ENCODE measurements around the gene HOXC10. TPM values are rescaled to one million over a fixed set of nuclear protein-coding genes. Genes with fewer than 3 reads are reported as not detected.

Gene HOXC10
- total RNA-seq, 2 donors from 2014 or later, result not detected

DNA sequence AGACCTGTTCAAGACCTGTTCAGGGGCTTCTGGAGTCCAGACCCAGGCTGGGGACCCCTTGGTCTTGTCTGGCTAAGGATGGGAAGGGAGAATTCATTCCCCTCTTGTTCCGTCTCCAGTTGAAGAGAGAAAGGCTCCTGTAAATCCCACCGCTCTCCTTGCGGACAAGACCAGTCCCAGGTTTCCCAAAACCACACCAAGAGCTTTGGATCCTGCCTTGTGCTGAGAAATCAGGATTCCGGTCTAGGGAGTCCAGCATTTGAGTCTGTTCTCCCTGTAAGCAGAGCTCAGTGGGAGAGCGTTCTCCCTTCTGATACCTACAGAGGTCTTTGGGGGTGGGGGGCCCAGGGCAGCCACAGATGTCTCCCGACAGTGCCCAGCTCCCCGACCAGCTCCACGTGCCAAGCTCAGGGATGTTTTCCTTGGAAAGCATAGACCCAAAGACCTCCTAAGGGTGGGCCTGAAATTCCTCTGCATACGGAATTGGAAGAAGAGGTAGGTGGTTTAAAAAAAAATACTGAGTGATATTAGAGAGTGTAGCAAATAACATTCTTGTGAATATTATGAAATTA lies 44.4 kb upstream of the HOXC10 start:
- peaks cover 98% of the 10 kb centered on the region for H3K27me3 Mint-ChIP-seq (ENCODE audit: insufficient read depth)
- H3K4me3 ChIP-seq (ENCODE audit: low read length), result no peak overlapping the region
- no peak overlapping the region for H3K4me3 Mint-ChIP-seq
- H3K27ac ChIP-seq (ENCODE audit: low read depth, low read length), result no peak overlapping the region
- DNase-seq, result peak; percentile 40
- peaks cover 13% of the 10 kb centered on the region for H3K9me3 Mint-ChIP-seq
- H3K27ac Mint-ChIP-seq, result no peak overlapping the region
- H3K4me1 Mint-ChIP-seq, result peaks cover 3% of the 10 kb centered on the region
- H3K27me3 ChIP-seq (ENCODE audit: control insufficient read depth, insufficient read depth, low read length, poor library complexity, severe bottlenecking), result peaks cover 100% of the 10 kb centered on the region
- H3K4me1 ChIP-seq (ENCODE audit: control insufficient read depth, insufficient read depth, low read length), result no peaks in the 10 kb centered on the region
- 33 to 35% methylated on average over 5 to 9 of the region's 9 CpGs for WGBS, 2 experiments (ENCODE audit: insufficient coverage in 1 of 2, insufficient read length in 1 of 2)
- H3K9me3 ChIP-seq (ENCODE audit: control insufficient read depth, low read length), result peaks cover 9% of the 10 kb centered on the region
- TF ChIP-seq, protein P1, sequence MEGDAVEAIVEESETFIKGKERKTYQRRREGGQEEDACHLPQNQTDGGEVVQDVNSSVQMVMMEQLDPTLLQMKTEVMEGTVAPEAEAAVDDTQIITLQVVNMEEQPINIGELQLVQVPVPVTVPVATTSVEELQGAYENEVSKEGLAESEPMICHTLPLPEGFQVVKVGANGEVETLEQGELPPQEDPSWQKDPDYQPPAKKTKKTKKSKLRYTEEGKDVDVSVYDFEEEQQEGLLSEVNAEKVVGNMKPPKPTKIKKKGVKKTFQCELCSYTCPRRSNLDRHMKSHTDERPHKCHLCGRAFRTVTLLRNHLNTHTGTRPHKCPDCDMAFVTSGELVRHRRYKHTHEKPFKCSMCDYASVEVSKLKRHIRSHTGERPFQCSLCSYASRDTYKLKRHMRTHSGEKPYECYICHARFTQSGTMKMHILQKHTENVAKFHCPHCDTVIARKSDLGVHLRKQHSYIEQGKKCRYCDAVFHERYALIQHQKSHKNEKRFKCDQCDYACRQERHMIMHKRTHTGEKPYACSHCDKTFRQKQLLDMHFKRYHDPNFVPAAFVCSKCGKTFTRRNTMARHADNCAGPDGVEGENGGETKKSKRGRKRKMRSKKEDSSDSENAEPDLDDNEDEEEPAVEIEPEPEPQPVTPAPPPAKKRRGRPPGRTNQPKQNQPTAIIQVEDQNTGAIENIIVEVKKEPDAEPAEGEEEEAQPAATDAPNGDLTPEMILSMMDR (conservative IDR thresholded peaks at IDR 0.05), result no peak
- no peaks in the 10 kb centered on the region for H3K36me3 ChIP-seq (ENCODE audit: control insufficient read depth, insufficient read depth, low read length)
- no peaks in the 10 kb centered on the region for H3K36me3 Mint-ChIP-seq (ENCODE audit: low read depth)
- no peak overlapping the region for H3K9ac ChIP-seq (ENCODE audit: extremely low read depth, low read length, poor library complexity, severe bottlenecking)

DNA sequence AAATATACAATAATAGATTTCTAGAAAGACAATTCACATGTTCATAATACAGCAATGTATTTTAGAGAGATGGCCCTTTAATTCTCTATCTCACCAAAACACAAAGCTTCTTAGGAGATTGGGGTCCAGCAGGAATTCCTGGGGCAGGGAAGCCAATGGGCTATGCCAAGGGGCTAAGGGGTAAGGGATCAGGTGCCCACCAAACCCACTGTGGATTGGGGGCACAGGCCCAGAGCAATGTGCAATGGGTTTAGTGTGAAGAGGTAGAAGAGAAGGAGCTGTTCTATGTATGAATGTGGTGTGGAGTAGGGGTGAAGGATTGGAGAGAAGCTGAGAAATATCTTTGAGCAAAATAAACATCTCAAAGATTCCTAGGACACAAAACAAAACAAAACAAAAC lies 43.8 kb upstream of the HOXC10 start:
- Mint-ChIP-seq H3K4me3 (no peak overlapping the region), H3K9me3 (peaks cover 13% of the 10 kb centered on the region), H3K27ac (no peak overlapping the region), H3K4me1 (no peaks in the 10 kb centered on the region), H3K27me3 (ENCODE audit: insufficient read depth) (peaks cover 98% of the 10 kb centered on the region), H3K36me3 (ENCODE audit: low read depth) (no peaks in the 10 kb centered on the region)
- H3K27ac ChIP-seq (ENCODE audit: low read depth, low read length), result no peak overlapping the region
- H3K36me3 ChIP-seq (ENCODE audit: control insufficient read depth, insufficient read depth, low read length), result no peaks in the 10 kb centered on the region
- peaks cover 100% of the 10 kb centered on the region for H3K27me3 ChIP-seq (ENCODE audit: control insufficient read depth, insufficient read depth, low read length, poor library complexity, severe bottlenecking)
- peak; percentile 17 for DNase-seq
- H3K9ac ChIP-seq (ENCODE audit: extremely low read depth, low read length, poor library complexity, severe bottlenecking), result no peak overlapping the region
- H3K4me1 ChIP-seq (ENCODE audit: control insufficient read depth, insufficient read depth, low read length), result no peaks in the 10 kb centered on the region
- H3K4me3 ChIP-seq (ENCODE audit: low read length), result no peak overlapping the region
- H3K9me3 ChIP-seq (ENCODE audit: control insufficient read depth, low read length), result peaks cover 9% of the 10 kb centered on the region
- TF ChIP-seq, protein P1 (conservative IDR thresholded peaks at IDR 0.05), result no peak

DNA sequence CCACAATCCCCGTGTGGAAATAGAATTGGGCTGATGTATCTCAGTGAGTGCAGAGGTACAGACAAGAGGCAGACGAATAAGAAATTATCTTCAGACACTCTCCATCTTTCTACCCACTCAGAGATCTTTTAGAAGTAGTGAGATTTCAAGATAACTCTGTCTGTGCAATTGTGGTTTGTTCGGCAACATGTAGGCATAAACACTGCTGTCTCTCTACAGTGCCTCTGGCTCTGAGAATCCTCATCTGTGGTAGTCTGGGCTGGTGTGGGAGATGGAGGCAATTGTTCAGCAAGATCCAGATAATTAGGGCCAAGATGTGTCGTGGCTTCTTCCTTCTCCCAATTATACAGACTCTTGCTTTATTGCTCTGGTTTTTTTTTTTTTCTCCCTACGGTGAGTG lies 43.2 kb upstream of the HOXC10 start:
- Histone ChIP-seq H3K36me3 (ENCODE audit: control insufficient read depth, insufficient read depth, low read length) (no peaks in the 10 kb centered on the region), H3K27ac (ENCODE audit: low read depth, low read length) (no peak overlapping the region), H3K4me1 (ENCODE audit: control insufficient read depth, insufficient read depth, low read length) (no peaks in the 10 kb centered on the region), H3K9ac (ENCODE audit: extremely low read depth, low read length, poor library complexity, severe bottlenecking) (no peak overlapping the region), H3K9me3 (ENCODE audit: control insufficient read depth, low read length) (peaks cover 9% of the 10 kb centered on the region), H3K4me3 (ENCODE audit: low read length) (no peak overlapping the region), H3K27me3 (ENCODE audit: control insufficient read depth, insufficient read depth, low read length, poor library complexity, severe bottlenecking) (peaks cover 100% of the 10 kb centered on the region)
- Mint-ChIP-seq H3K27me3 (ENCODE audit: insufficient read depth) (peaks cover 98% of the 10 kb centered on the region), H3K4me1 (no peaks in the 10 kb centered on the region), H3K36me3 (ENCODE audit: low read depth) (no peaks in the 10 kb centered on the region), H3K4me3 (no peak overlapping the region), H3K9me3 (peaks cover 12% of the 10 kb centered on the region), H3K27ac (no peak overlapping the region)
- TF ChIP-seq, protein P1 (conservative IDR thresholded peaks at IDR 0.05), result no peak
- WGBS, 2 experiments (ENCODE audit: insufficient coverage in 1 of 2, insufficient read length in 1 of 2), result 45% methylated on average over 5 of the region's 5 CpGs; no CpG with 5 or more reads in 1 of the 2 experiments
- DNase-seq, result peak; percentile 13
